Upper lobe of left lung (tissue), 6 donors: Measurements from ENCODE around the gene ENDOD1. TPM values are rescaled to one million over a fixed set of nuclear protein-coding genes. Genes with fewer than 3 reads are reported as not detected.

Source experiments
- ATAC-seq, 2 donors: fragments of 200-7000 bp; cut with Tn5 transposase; one replicate each; pipeline ENCODE4 v1.9.1; 2022; ENCODE audit warnings: mild to moderate bottlenecking in 2 of 2, moderate library complexity in 2 of 2; ENCODE audit not compliant: low FRiP score in 2 of 2
- DNase-seq, 2 donors: peaks; one replicate each; pipeline ENCODE4 v3.0.0-alpha.2; 2019 to 2020
- H3K27ac ChIP-seq, 4 donors: fragments of 200-600 bp; sonication (generic); one replicate each; pipeline ENCODE4 v1.5.1; 2016 to 2019
- H3K27me3 ChIP-seq, 4 donors: fragments of 200-600 bp; sonication (generic); one replicate each; pipeline ENCODE4 v1.5.1; 2017 to 2019
- H3K36me3 ChIP-seq, 4 donors: fragments of 200-600 bp; sonication (generic); one replicate each; pipeline ENCODE4 v1.5.1; 2016 to 2019
- H3K4me1 ChIP-seq, 4 donors: fragments of 200-600 bp; sonication (generic); one replicate each; pipeline ENCODE4 v1.5.1; 2018 to 2019
- H3K4me3 ChIP-seq, 4 donors: fragments of 200-600 bp; sonication (generic); one replicate each; pipeline ENCODE4 v1.5.1; 2017 to 2019; ENCODE audit warnings: mild to moderate bottlenecking in 2 of 4, moderate library complexity in 1 of 4
- H3K9me3 ChIP-seq, 4 donors: fragments of 200-600 bp; sonication (generic); one replicate each; pipeline ENCODE4 v1.5.1; 2018 to 2019
- EP300 ChIP-seq, 4 donors: sonication (generic); formaldehyde crosslinking; IDR thresholded peaks; one replicate each; pipeline ENCODE4 v1.5.1; 2017; ENCODE audit warnings: antibody characterized with exemption in 4 of 4, control low read depth in 2 of 4
- POLR2A ChIP-seq, 4 donors: fragments of 450-650 bp; IDR thresholded peaks; one replicate each; pipeline ENCODE4 v1.5.1; 2016 to 2017; ENCODE audit warnings: antibody characterized with exemption in 4 of 4, mild to moderate bottlenecking in 2 of 4
- POLR2AphosphoS5 ChIP-seq, 2 donors: sonication (generic); formaldehyde crosslinking; IDR thresholded peaks; one replicate each; pipeline ENCODE4 v1.5.1; 2017; ENCODE audit warnings: antibody characterized with exemption in 2 of 2
- WGBS, 2 donors: methylation state at CpG; one replicate each; pipeline ENCODE4 v1.1.5; 2017 to 2018; 5-methylcytosine and 5-hydroxymethylcytosine counted together
- total RNA-seq, 6 donors: library from RNA; depleted of rRNA in 4 of 6; stranded (reverse); fragments of >200 nt in 4 of 6; gene quantifications; one replicate each; pipeline versions ENCODE4 v1.1.0 to v1.2.1, GENCODE V29; 2016 to 2021
- TF ChIP-seq, protein P1 (sequence below), 6 experiments: fragments of 450-650 bp in 4 of 6; fragments of 200-600 bp in 2 of 6; sonication (generic) in 2 of 6; IDR thresholded peaks; one replicate each; pipeline ENCODE4 v1.5.1; 2016 to 2019; ENCODE audit warnings: antibody characterized with exemption in 6 of 6
- donor health status: DM: no; HTN: no; CAD: no; lungs with moderate emphysema.
- donor health status: DM: no; HTN: yes; CAD: no; lungs with severe emphysema.

Gene ENDOD1
- total RNA-seq, 6 donors from 2014 or later = 15.7 to 37.3 (median 27.1) TPM

- Histone ChIP-seq H3K27ac (peak overlapping the region in 2 of 4 donors; percentile 27 to 68), H3K27me3 (no peaks in the 10 kb centered on the region), H3K9me3 (no peaks in the 10 kb centered on the region), H3K4me3 (no peak overlapping the region), H3K36me3 (no peaks in the 10 kb centered on the region), H3K4me1 (peaks cover 36 to 50% (median 42%) of the 10 kb centered on the region in 4 donors)
- DNase-seq (no peak), ATAC-seq (no peak)
- TF ChIP-seq POLR2A (IDR thresholded peaks at IDR 0.05) (no peak), POLR2AphosphoS5 (IDR thresholded peaks at IDR 0.05) (no peak), EP300 (IDR thresholded peaks at IDR 0.05) (no peak)
- TF ChIP-seq, protein P1, sequence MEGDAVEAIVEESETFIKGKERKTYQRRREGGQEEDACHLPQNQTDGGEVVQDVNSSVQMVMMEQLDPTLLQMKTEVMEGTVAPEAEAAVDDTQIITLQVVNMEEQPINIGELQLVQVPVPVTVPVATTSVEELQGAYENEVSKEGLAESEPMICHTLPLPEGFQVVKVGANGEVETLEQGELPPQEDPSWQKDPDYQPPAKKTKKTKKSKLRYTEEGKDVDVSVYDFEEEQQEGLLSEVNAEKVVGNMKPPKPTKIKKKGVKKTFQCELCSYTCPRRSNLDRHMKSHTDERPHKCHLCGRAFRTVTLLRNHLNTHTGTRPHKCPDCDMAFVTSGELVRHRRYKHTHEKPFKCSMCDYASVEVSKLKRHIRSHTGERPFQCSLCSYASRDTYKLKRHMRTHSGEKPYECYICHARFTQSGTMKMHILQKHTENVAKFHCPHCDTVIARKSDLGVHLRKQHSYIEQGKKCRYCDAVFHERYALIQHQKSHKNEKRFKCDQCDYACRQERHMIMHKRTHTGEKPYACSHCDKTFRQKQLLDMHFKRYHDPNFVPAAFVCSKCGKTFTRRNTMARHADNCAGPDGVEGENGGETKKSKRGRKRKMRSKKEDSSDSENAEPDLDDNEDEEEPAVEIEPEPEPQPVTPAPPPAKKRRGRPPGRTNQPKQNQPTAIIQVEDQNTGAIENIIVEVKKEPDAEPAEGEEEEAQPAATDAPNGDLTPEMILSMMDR (IDR thresholded peaks at IDR 0.05) = no peak
- 69 to 71% methylated on average over 1 of the region's 1 CpG for WGBS, 2 donors
These were observed 11.1 kb upstream of the ENDOD1 start for GRCh38 chr11:95078526-95078925.

GRCh38 chr11:95081010-95081409 is 8.6 kb upstream of the ENDOD1 start:
- no peak for DNase-seq
- no peak for TF ChIP-seq POLR2A (IDR thresholded peaks at IDR 0.05)
- Histone ChIP-seq H3K4me1 (peaks cover 16 to 30% (median 23%) of the 10 kb centered on the region in 4 donors), H3K36me3 (no peaks in the 10 kb centered on the region), H3K9me3 (no peaks in the 10 kb centered on the region), H3K27me3 (no peaks in the 10 kb centered on the region), H3K27ac (peak overlapping the region in 3 of 4 donors; percentile 42 to 78 (median 50)), H3K4me3 (no peak overlapping the region)
- no peak for ATAC-seq
- WGBS, 2 donors = 65% methylated on average over 5 of the region's 5 CpGs

DNA sequence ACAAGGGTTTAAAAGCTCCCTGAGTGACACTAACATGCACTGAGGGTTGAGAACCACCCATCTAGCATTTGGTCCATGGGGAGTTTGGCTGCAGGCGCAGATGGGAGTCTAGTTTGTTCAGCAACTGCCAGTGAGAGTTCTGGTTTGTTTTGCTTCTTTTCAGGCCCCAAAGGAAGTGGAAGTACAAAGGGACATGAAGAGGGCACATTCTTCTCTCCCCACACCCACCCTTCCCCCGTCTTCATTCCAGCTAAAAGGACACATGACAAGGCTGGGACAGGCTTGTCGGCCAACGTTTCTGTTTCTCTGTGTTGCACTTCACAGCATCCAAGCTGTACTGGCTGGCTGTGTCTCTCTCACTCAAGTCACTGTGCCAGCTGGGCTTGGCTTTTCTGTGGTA is 8.2 kb upstream of the ENDOD1 start:
- peak in 1 of 2 donors; percentile 40 for DNase-seq

DNA sequence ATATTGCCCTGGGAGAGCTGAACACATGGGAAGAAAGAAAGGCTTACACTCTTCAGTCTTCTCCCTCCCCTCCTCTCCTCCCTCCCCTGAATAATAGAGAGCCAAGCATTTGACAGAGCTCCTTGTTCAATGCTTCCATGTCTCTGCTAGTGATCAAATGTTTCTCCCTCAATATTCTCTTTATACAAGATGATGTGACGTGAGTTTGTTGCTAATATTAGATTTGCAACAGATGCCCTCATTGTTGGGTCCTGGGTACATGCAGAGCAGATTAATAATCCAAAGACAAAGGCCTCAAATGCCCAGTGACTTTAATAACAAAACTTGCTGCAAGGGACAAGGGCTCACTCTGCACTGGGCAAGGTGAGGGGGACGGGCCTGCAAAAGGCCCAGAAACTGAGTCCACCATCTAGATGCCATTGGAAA is 7.1 kb upstream of the ENDOD1 start:
- ATAC-seq = no peak
- peak overlapping the region in 1 of 4 donors; percentile 17 for H3K27ac ChIP-seq
- TF ChIP-seq POLR2AphosphoS5 (IDR thresholded peaks at IDR 0.05) = no peak
- TF ChIP-seq, protein P1 (IDR thresholded peaks at IDR 0.05) = no peak
- TF ChIP-seq EP300 (IDR thresholded peaks at IDR 0.05) = no peak
- no peak for TF ChIP-seq POLR2A (IDR thresholded peaks at IDR 0.05)
- no peaks in the 10 kb centered on the region for H3K36me3 ChIP-seq
- no peaks in the 10 kb centered on the region for H3K27me3 ChIP-seq
- H3K4me3 ChIP-seq = no peak overlapping the region
- H3K4me1 ChIP-seq = peaks cover 6 to 19% (median 11%) of the 10 kb centered on the region in 4 donors
- H3K9me3 ChIP-seq = no peaks in the 10 kb centered on the region
- 100% methylated on average over 2 of the region's 2 CpGs for WGBS, 2 donors
- DNase-seq = no peak

More for the DNA sequence above, 8.2 kb upstream of the ENDOD1 start:
- ATAC-seq = peak in 1 of 2 donors; percentile 50
- Histone ChIP-seq H3K27ac (peak overlapping the region in 3 of 4 donors; percentile 42 to 78 (median 50)), H3K4me3 (no peak overlapping the region), H3K27me3 (no peaks in the 10 kb centered on the region), H3K36me3 (no peaks in the 10 kb centered on the region), H3K9me3 (no peaks in the 10 kb centered on the region), H3K4me1 (peaks cover 12 to 28% (median 19%) of the 10 kb centered on the region in 4 donors)
- TF ChIP-seq POLR2A (IDR thresholded peaks at IDR 0.05) = no peak
- TF ChIP-seq POLR2AphosphoS5 (IDR thresholded peaks at IDR 0.05) = peak in 1 of 2 donors; percentile 36
- TF ChIP-seq EP300 (IDR thresholded peaks at IDR 0.05) = peak in 1 of 4 donors; percentile 12
- TF ChIP-seq, protein P1 (IDR thresholded peaks at IDR 0.05) = no peak
- 23 to 42% methylated on average over 3 to 4 of the region's 4 CpGs for WGBS, 2 donors

- TF ChIP-seq, protein P1 (IDR thresholded peaks at IDR 0.05) = no peak
- TF ChIP-seq EP300 (IDR thresholded peaks at IDR 0.05) = no peak
- no peak for TF ChIP-seq POLR2AphosphoS5 (IDR thresholded peaks at IDR 0.05)
- no peak for TF ChIP-seq POLR2A (IDR thresholded peaks at IDR 0.05)
- Histone ChIP-seq H3K36me3 (no peaks in the 10 kb centered on the region), H3K9me3 (no peaks in the 10 kb centered on the region), H3K27me3 (no peaks in the 10 kb centered on the region), H3K4me3 (no peak overlapping the region), H3K4me1 (peaks cover 7 to 13% (median 9%) of the 10 kb centered on the region in 4 donors), H3K27ac (no peak overlapping the region)
- DNase-seq (no peak), ATAC-seq (no peak)
These were observed 5.1 kb upstream of the ENDOD1 start for GRCh38 chr11:95084509-95084908.
